GM13976 (cell line): ENCODE data around the gene SLC16A12.

ENCODE experiments used
- DNase-seq: peaks from one replicate; pipeline ENCODE4 v3.0.0; 2012; ENCODE audit warnings: low spot score
- in situ Hi-C: fragments of 300-500 bp; cut with MboI; formaldehyde crosslinking; loops from one replicate; pipeline ENCODE4 v1.12.0; 2022; ENCODE audit warnings: low sequenced_read_pairs, mixed read lengths, inconsistent platforms; ENCODE audit not compliant: unreplicated experiment
- TF ChIP-seq, protein P1 (sequence below): IDR thresholded peaks from 2 replicates; pipeline ENCODE4 v1.5.1; 2012; ENCODE audit warnings: borderline replicate concordance, mild to moderate bottlenecking; ENCODE audit not compliant: insufficient read depth; ENCODE audit errors: extremely low read depth, missing control alignments, control extremely low read depth

SLC16A12 gene

DNA sequence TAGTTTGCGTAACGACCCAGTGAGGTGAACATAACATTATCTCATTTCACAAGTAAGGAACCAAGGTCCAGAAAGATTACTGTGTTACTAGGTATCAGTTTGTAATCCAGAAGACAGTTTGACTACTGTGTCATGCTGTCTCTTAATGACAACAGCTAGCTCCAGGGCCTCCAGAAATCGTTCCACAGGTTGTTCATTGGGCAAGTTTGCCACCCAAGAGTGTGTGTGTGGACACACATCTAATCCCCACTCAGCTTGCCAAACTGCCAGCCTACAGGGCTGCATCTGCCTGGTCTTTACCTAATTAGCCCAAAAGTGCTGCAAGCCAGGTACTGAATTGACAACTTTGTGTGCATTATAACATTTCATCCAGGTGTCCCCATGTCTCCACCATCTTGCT is 27.9 kb upstream of the SLC16A12 start:
- in situ Hi-C loops: no loop called here
- DNase-seq: no peak
- TF ChIP-seq, protein P1, sequence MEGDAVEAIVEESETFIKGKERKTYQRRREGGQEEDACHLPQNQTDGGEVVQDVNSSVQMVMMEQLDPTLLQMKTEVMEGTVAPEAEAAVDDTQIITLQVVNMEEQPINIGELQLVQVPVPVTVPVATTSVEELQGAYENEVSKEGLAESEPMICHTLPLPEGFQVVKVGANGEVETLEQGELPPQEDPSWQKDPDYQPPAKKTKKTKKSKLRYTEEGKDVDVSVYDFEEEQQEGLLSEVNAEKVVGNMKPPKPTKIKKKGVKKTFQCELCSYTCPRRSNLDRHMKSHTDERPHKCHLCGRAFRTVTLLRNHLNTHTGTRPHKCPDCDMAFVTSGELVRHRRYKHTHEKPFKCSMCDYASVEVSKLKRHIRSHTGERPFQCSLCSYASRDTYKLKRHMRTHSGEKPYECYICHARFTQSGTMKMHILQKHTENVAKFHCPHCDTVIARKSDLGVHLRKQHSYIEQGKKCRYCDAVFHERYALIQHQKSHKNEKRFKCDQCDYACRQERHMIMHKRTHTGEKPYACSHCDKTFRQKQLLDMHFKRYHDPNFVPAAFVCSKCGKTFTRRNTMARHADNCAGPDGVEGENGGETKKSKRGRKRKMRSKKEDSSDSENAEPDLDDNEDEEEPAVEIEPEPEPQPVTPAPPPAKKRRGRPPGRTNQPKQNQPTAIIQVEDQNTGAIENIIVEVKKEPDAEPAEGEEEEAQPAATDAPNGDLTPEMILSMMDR: no peak

DNA sequence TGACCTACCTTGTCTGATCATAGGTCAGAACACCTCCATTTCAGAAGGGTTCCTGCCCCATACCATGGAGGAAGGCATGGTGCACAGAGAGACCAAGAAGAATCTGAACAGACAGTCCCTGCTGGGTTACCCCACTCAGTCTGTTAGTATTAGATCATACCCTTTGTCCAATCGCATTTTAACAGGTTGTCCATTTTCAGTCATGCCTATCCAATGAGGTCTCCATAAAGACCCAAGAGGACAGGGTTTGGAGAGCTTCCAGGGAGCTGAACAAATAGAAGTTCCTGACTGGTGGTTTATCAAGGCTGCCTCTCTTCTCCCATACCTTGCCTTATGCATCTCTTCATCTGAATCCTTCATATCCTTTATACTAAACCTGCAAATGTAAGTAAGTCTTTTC is 21.2 kb upstream of the SLC16A12 start:
- TF ChIP-seq, protein P1: no peak
- in situ Hi-C loops: loop anchor here (10.0 kb wide), 1 partner anchor 132 kb away; no protein-coding TSS in a partner anchor
- no peak for DNase-seq

GRCh38 chr10:89555688-89556445 is 20.5 kb upstream of the SLC16A12 start:
- TF ChIP-seq, protein P1: no peak
- no peak for DNase-seq
- in situ Hi-C loops: loop anchor here (10.0 kb wide), 1 partner anchor 131 kb away; no protein-coding TSS in a partner anchor

GRCh38 chr10:89554433-89554832 is 19.0 kb upstream of the SLC16A12 start:
- TF ChIP-seq, protein P1: no peak
- in situ Hi-C loops: loop anchor here (10.0 kb wide), 1 partner anchor 130 kb away; no protein-coding TSS in a partner anchor
- no peak for DNase-seq

DNA sequence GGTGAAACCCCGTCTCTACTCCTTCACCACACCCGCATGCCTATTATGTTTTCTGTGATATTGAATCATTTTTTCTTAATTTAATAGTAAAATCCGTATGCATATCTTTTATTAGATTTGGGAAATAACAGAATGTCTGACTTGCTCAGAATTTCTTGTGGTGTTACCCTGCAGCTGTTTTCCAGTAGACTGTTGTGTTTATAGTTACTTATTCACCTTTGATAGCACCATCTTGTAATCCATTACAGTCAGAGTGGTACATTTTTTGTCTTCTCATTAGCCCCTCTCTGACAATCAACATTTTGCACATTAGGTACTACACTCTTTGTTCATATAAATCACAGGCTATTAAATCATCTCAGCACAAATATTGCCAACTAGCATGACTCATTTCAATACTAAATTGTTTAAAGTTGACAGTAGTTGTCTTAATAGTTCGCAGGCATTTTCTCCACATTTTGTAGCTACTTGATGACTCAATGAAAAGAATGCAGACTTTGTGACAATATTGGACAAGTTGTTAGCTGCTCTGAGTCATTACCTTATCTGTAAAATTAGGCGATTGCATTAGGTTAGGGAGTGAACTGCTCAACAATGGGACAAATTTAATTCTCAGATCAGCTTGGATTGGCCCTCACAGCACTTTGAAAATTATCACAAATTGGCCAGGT is 17.8 kb upstream of the SLC16A12 start:
- TF ChIP-seq, protein P1: no peak
- no peak for DNase-seq
- in situ Hi-C loops: loop anchor here (10.0 kb wide), 1 partner anchor 128 kb away; no protein-coding TSS in a partner anchor

GRCh38 chr10:89552213-89552612 is 16.8 kb upstream of the SLC16A12 start:
- in situ Hi-C loops: loop anchor here (10.0 kb wide), 1 partner anchor 127 kb away; no protein-coding TSS in a partner anchor
- DNase-seq: no peak
- TF ChIP-seq, protein P1: no peak
